BLaER1 (cell line): ENCODE measurements around the gene ST14.

ENCODE experiments used
- H3K27ac ChIP-seq: shearing (Covaris generic); formaldehyde crosslinking; 2 replicates; pipeline ENCODE4 v1.8.1; 2022
- H3K27me3 ChIP-seq: shearing (Covaris generic); formaldehyde crosslinking; 2 replicates; pipeline ENCODE4 v1.8.1; 2022
- H3K36me3 ChIP-seq: shearing (Covaris generic); formaldehyde crosslinking; 2 replicates; pipeline ENCODE4 v1.8.1; 2022
- H3K4me1 ChIP-seq: shearing (Covaris generic); formaldehyde crosslinking; 2 replicates; pipeline ENCODE4 v1.8.1; 2022
- H3K4me2 ChIP-seq: shearing (Covaris generic); formaldehyde crosslinking; 2 replicates; pipeline ENCODE4 v1.8.1; 2022
- H3K4me3 ChIP-seq: shearing (Covaris generic); formaldehyde crosslinking; 2 replicates; pipeline ENCODE4 v1.8.1; 2022
- H3K9ac ChIP-seq: shearing (Covaris generic); formaldehyde crosslinking; 2 replicates; pipeline ENCODE4 v1.8.1; 2022
- H3K9me3 ChIP-seq: shearing (Covaris generic); formaldehyde crosslinking; 2 replicates; pipeline ENCODE4 v1.8.1; 2022
- H4K20me1 ChIP-seq: shearing (Covaris generic); formaldehyde crosslinking; 2 replicates; pipeline ENCODE4 v1.8.1; 2022
- Cebpa-rat ChIP-seq: shearing (Covaris generic); IDR thresholded peaks from 2 replicates; pipeline ENCODE4 v1.8.1; 2022

Gene ST14

GRCh38 chr11:130174642-130175041 lies 15.1 kb downstream of the ST14 start:
- Histone ChIP-seq H3K36me3 (no peaks in the 10 kb centered on the region), H3K9ac (no peak overlapping the region), H3K9me3 (peaks cover 15% of the 10 kb centered on the region; the same call in 1 of the 2 replicates), H3K27me3 (no peaks in the 10 kb centered on the region), H3K4me3 (no peak overlapping the region), H3K4me2 (no peak overlapping the region), H4K20me1 (no peaks in the 10 kb centered on the region), H3K4me1 (peaks cover 44% of the 10 kb centered on the region), H3K27ac (no peak overlapping the region)
- TF ChIP-seq Cebpa-rat = no peak

GRCh38 chr11:130175898-130176297 lies 16.3 kb downstream of the ST14 start:
- TF ChIP-seq Cebpa-rat = no peak
- Histone ChIP-seq H3K9me3 (peaks cover 15% of the 10 kb centered on the region; the same call in 1 of the 2 replicates), H4K20me1 (no peaks in the 10 kb centered on the region), H3K4me1 (peaks cover 42% of the 10 kb centered on the region), H3K9ac (no peak overlapping the region), H3K4me3 (no peak overlapping the region), H3K4me2 (no peak overlapping the region), H3K27me3 (no peaks in the 10 kb centered on the region), H3K36me3 (no peaks in the 10 kb centered on the region), H3K27ac (no peak overlapping the region)

GRCh38 chr11:130177782-130178181 lies 18.2 kb downstream of the ST14 start:
- Histone ChIP-seq H3K9me3 (peaks cover 15% of the 10 kb centered on the region; the same call in 1 of the 2 replicates), H3K36me3 (no peaks in the 10 kb centered on the region), H3K9ac (no peak overlapping the region), H3K27me3 (no peaks in the 10 kb centered on the region), H3K27ac (no peak overlapping the region), H3K4me2 (peak overlapping the region; percentile 72), H3K4me3 (no peak overlapping the region), H4K20me1 (no peaks in the 10 kb centered on the region), H3K4me1 (peaks cover 28% of the 10 kb centered on the region)
- TF ChIP-seq Cebpa-rat = no peak

GRCh38 chr11:130178441-130179339 lies 19.1 kb downstream of the ST14 start:
- no peaks in the 10 kb centered on the region for H3K36me3 ChIP-seq
- H3K9me3 ChIP-seq = peaks cover 15% of the 10 kb centered on the region; the same call in 1 of the 2 replicates
- no peak for TF ChIP-seq Cebpa-rat
- peaks cover 28% of the 10 kb centered on the region for H3K4me1 ChIP-seq
- peak overlapping the region; percentile 72 for H3K4me2 ChIP-seq
- H3K27ac ChIP-seq = no peak overlapping the region
- H4K20me1 ChIP-seq = no peaks in the 10 kb centered on the region
- no peak overlapping the region for H3K4me3 ChIP-seq
- H3K9ac ChIP-seq = no peak overlapping the region
- H3K27me3 ChIP-seq = no peaks in the 10 kb centered on the region

- TF ChIP-seq Cebpa-rat = no peak
- H3K4me1 ChIP-seq = peaks cover 28% of the 10 kb centered on the region
- no peak overlapping the region for H3K9ac ChIP-seq
- H3K9me3 ChIP-seq = peaks cover 13% of the 10 kb centered on the region; the same call in 1 of the 2 replicates
- H3K36me3 ChIP-seq = no peaks in the 10 kb centered on the region
- H3K4me3 ChIP-seq = no peak overlapping the region
- H4K20me1 ChIP-seq = no peaks in the 10 kb centered on the region
- peak overlapping the region; percentile 72 for H3K4me2 ChIP-seq
- no peaks in the 10 kb centered on the region for H3K27me3 ChIP-seq
- 0 out of 2 replicates have a peak overlapping the region, but pooled peaks have one; percentile 9 for H3K27ac ChIP-seq
Observed at GRCh38 chr11:130179396-130180306, 20.1 kb downstream of the ST14 start.

GRCh38 chr11:130180491-130180890 lies 20.9 kb downstream of the ST14 start:
- no peak overlapping the region for H3K9ac ChIP-seq
- no peak overlapping the region for H3K4me3 ChIP-seq
- peaks cover 28% of the 10 kb centered on the region for H3K4me1 ChIP-seq
- H3K27me3 ChIP-seq = no peaks in the 10 kb centered on the region
- TF ChIP-seq Cebpa-rat = no peak
- H3K27ac ChIP-seq = no peak overlapping the region
- H3K9me3 ChIP-seq = 0 out of 2 replicates have a peak, but pooled peaks cover 4% of the 10 kb centered on the region
- peak overlapping the region; percentile 6; the same call in 1 of the 2 replicates for H3K4me2 ChIP-seq
- no peaks in the 10 kb centered on the region for H3K36me3 ChIP-seq
- no peaks in the 10 kb centered on the region for H4K20me1 ChIP-seq

GRCh38 chr11:130180896-130181294 lies 21.3 kb downstream of the ST14 start:
- Histone ChIP-seq H3K4me1 (peaks cover 28% of the 10 kb centered on the region), H3K4me2 (no peak overlapping the region), H3K9ac (no peak overlapping the region), H3K9me3 (0 out of 2 replicates have a peak, but pooled peaks cover under 1% of the 10 kb centered on the region), H4K20me1 (no peaks in the 10 kb centered on the region), H3K4me3 (no peak overlapping the region), H3K27ac (no peak overlapping the region), H3K36me3 (no peaks in the 10 kb centered on the region), H3K27me3 (no peaks in the 10 kb centered on the region)
- no peak for TF ChIP-seq Cebpa-rat

GRCh38 chr11:130181295-130182272 lies 22.0 kb downstream of the ST14 start:
- Histone ChIP-seq H3K4me3 (no peak overlapping the region), H3K27me3 (no peaks in the 10 kb centered on the region), H3K36me3 (no peaks in the 10 kb centered on the region), H3K4me2 (no peak overlapping the region), H3K4me1 (peaks cover 28% of the 10 kb centered on the region), H3K9me3 (no peaks in the 10 kb centered on the region), H3K27ac (no peak overlapping the region), H3K9ac (no peak overlapping the region), H4K20me1 (no peaks in the 10 kb centered on the region)
- TF ChIP-seq Cebpa-rat = no peak
